Renal cortical epithelial cell (primary cell): ENCODE results near the gene ACAT1. TPM values are rescaled to one million over a fixed set of nuclear protein-coding genes. Genes with fewer than 3 reads are reported as not detected.
"Not testable (repeated sequence)": the region's sequence is repeated elsewhere in the genome, so short reads cannot be mapped to it uniquely, and the experiment has no call there.

ENCODE experiments used
- DNase-seq: peaks from one replicate; pipeline ENCODE4 v3.0.0-alpha.2; 2011; ENCODE audit warnings: low read depth
- total RNA-seq: library from RNA; depleted of rRNA; stranded (reverse); fragments of >200 nt; gene quantifications from 2 replicates; pipeline ENCODE4 v1.2.3, GENCODE V29; 2014

Gene ACAT1
- 117 and 159 TPM in 2 replicates for total RNA-seq

- peak; percentile 70 for DNase-seq
Observed at GRCh38 chr11:108121274-108122155, at the start of gene ACAT1. TSS of gene ACAT1 (plus strand) at chr11:108121567. CDS start at chr11:108121607, 40 bp downstream.

- DNase-seq = peak; percentile 44
Observed at GRCh38 chr11:108084811-108085210, 36.6 kb upstream of the ACAT1 start.

GRCh38 chr11:108085672-108086071 is 35.7 kb upstream of the ACAT1 start:
- no peak for DNase-seq

GRCh38 chr11:108092134-108092533 is 29.2 kb upstream of the ACAT1 start:
- DNase-seq = no peak

- DNase-seq = no peak
Observed at GRCh38 chr11:108093128-108093904, 28.1 kb upstream of the ACAT1 start.

GRCh38 chr11:108097179-108097578 is 24.2 kb upstream of the ACAT1 start:
- DNase-seq = peak; percentile 25

- no peak for DNase-seq
Observed at GRCh38 chr11:108101090-108101775, 20.1 kb upstream of the ACAT1 start.

- no peak for DNase-seq
Observed at GRCh38 chr11:108111126-108111525, 10.2 kb upstream of the ACAT1 start.

- DNase-seq = no peak
Observed at GRCh38 chr11:108112057-108112456, 9.3 kb upstream of the ACAT1 start.

- peak; percentile 96 for DNase-seq
Observed at GRCh38 chr11:108115500-108116140, 5.7 kb upstream of the ACAT1 start.

GRCh38 chr11:108117746-108118371 is 3.5 kb upstream of the ACAT1 start:
- DNase-seq = peak; percentile 81

- not testable (repeated sequence) for DNase-seq
Observed at GRCh38 chr11:108120936-108121273, 462 bp upstream of the ACAT1 start.

- DNase-seq = peak; percentile 42
Observed at GRCh38 chr11:108122166-108122628, 830 bp downstream of the ACAT1 start.

GRCh38 chr11:108125096-108125495 is 3.7 kb downstream of the ACAT1 start:
- no peak for DNase-seq

- no peak for DNase-seq
Observed at GRCh38 chr11:108128772-108129171, 7.4 kb downstream of the ACAT1 start.

GRCh38 chr11:108131993-108132392 is 10.6 kb downstream of the ACAT1 start:
- peak; percentile 60 for DNase-seq

- DNase-seq = not testable (repeated sequence)
Observed at GRCh38 chr11:108132993-108133538, 11.7 kb downstream of the ACAT1 start.

GRCh38 chr11:108135845-108136544 is 14.6 kb downstream of the ACAT1 start:
- peak; percentile 13 for DNase-seq

GRCh38 chr11:108137212-108137611 is 15.8 kb downstream of the ACAT1 start:
- no peak for DNase-seq

- no peak for DNase-seq
Observed at GRCh38 chr11:108142304-108142703, 20.9 kb downstream of the ACAT1 start.
